SK-N-MC (cell line): ENCODE results near the gene NAGA.

Source experiments
- EZH2 ChIP-seq: fragments of 200-600 bp; sonication (generic); IDR thresholded peaks from one replicate; pipeline ENCODE4 v1.6.1; 2017; ENCODE audit warnings: antibody characterized with exemption
- POLR2AphosphoS5 ChIP-seq: IDR thresholded peaks from 2 replicates; pipeline ENCODE4 v1.6.1; 2012; ENCODE audit warnings: mild to moderate bottlenecking, low read depth, low read length, borderline replicate concordance

- TF ChIP-seq EZH2 (no peak), POLR2AphosphoS5 (no peak)
Measured at GRCh38 chr22:42080287-42080686, 9.7 kb upstream of the NAGA start.
